HCT116 (cell line): ENCODE data around the gene NRGN. TPM values are rescaled to one million over a fixed set of nuclear protein-coding genes. Genes with fewer than 3 reads are reported as not detected.

Experiments
- ATAC-seq: fragments of 200-7000 bp; cut with Tn5 transposase; 2 replicates; pipeline ENCODE4 v1.9.1; 2020; ENCODE audit warnings: mild to moderate bottlenecking, moderate library complexity
- BruUV-seq: library from RNA; stranded (reverse); fragments of 400-500 nt; replicated peaks from 2 replicates; lab custom pipeline; 2021; lab: Mats Ljungman, UMichigan
- CTCF ChIA-PET: fragments of 300-600 bp; sonication (Branson Sonifier 250); formaldehyde crosslinking; loops from one replicate; lab custom pipeline; 2021; ENCODE audit warnings: antibody characterized with exemption; lab: Charles Lee
- POLR2A ChIA-PET: fragments of 300-600, 350-600 bp; sonication (Branson Sonifier 250); formaldehyde crosslinking; loops from one replicate; lab custom pipeline; 2021; ENCODE audit warnings: antibody characterized with exemption; lab: Charles Lee
- RAD21 ChIA-PET, 2 experiments: fragments of 300-600 bp; sonication (Branson Sonifier 250); formaldehyde crosslinking; loops; one replicate each; lab custom pipeline; 2023; ENCODE audit warnings: low total read pairs in 2 of 2; ENCODE audit not compliant: uncharacterized antibody in 2 of 2, unreplicated experiment in 2 of 2, low non-redundant PET in 1 of 2; lab: Charles Lee
- DNase-seq: peaks from one replicate; pipeline ENCODE4 v3.0.0-alpha.2; 2010; ENCODE audit warnings: low read depth, low spot score
- H2AFZ ChIP-seq: fragments of 200-600 bp; shearing (Covaris generic), sonication (generic); 2 replicates; pipeline ENCODE4 v1.6.1; 2017; ENCODE audit warnings: low read depth, mixed run types, mixed read lengths, antibody characterized with exemption, low read length; ENCODE audit not compliant: poor library complexity, severe bottlenecking
- H3K27ac ChIP-seq: 2 replicates; pipeline ENCODE4 v1.5.1; 2012; ENCODE audit warnings: low read depth, low read length
- H3K27me3 ChIP-seq: fragments of 200-600 bp; sonication (generic); 2 replicates; pipeline ENCODE4 v1.6.1; 2016; ENCODE audit warnings: mixed run types, low read length, mixed read lengths; ENCODE audit not compliant: insufficient read depth
- H3K36me3 ChIP-seq, 2 experiments: fragments of 200-500 bp in 1 of 2; fragments of 200-600 bp in 1 of 2; sonication (Bioruptor generic) in 1 of 2; sonication (generic) in 1 of 2; 2 replicates each; pipeline versions ENCODE4 v1.5.1 to v1.6.1; 2014 to 2016; ENCODE audit warnings: low read length in 2 of 2, inconsistent platforms in 1 of 2, mixed read lengths in 1 of 2, mixed run types in 1 of 2; ENCODE audit not compliant: insufficient read depth in 2 of 2, control insufficient read depth in 1 of 2
- H3K4me1 ChIP-seq, 2 experiments: fragments of 200-600 bp in 1 of 2; sonication (generic) in 1 of 2; 2 replicates each; pipeline versions ENCODE4 v1.5.1 to v1.6.1; 2012 to 2017; ENCODE audit warnings: low read length in 2 of 2, inconsistent platforms in 1 of 2, mild to moderate bottlenecking in 1 of 2, mixed read lengths in 1 of 2, mixed run types in 1 of 2, moderate library complexity in 1 of 2; ENCODE audit not compliant: insufficient read depth in 2 of 2, control insufficient read depth in 1 of 2
- H3K4me2 ChIP-seq: fragments of 200-600 bp; sonication (generic); 2 replicates; pipeline ENCODE4 v1.6.1; 2017; ENCODE audit warnings: mixed run types, low read length, mixed read lengths
- H3K4me3 ChIP-seq, 2 experiments: fragments of 200-600 bp in 1 of 2; sonication (generic) in 1 of 2; replicated peaks in 1 of 2; 2 replicates each; pipeline ENCODE4 v1.5.1; 2011 to 2016; ENCODE audit warnings: low read length in 2 of 2, control low read depth in 1 of 2, low read depth in 1 of 2, mild to moderate bottlenecking in 1 of 2, mixed read lengths in 1 of 2, mixed run types in 1 of 2
- H3K79me2 ChIP-seq: fragments of 200-600 bp; sonication (generic); 2 replicates; pipeline ENCODE4 v1.6.1; 2017; ENCODE audit warnings: mild to moderate bottlenecking, mixed run types, low read length, moderate library complexity, mixed read lengths; ENCODE audit not compliant: insufficient read depth
- H3K9ac ChIP-seq: fragments of 200-600 bp; sonication (generic); 2 replicates; pipeline ENCODE4 v1.6.1; 2016; ENCODE audit warnings: low read length, mixed read lengths
- H3K9me2 ChIP-seq: fragments of 200-600 bp; sonication (generic), shearing (Covaris generic); 2 replicates; pipeline ENCODE4 v1.6.1; 2017; ENCODE audit warnings: mixed run types, mild to moderate bottlenecking, moderate library complexity; ENCODE audit not compliant: insufficient read depth
- H3K9me3 ChIP-seq, 2 experiments: fragments of 200-500 bp in 1 of 2; fragments of 200-600 bp in 1 of 2; sonication (Bioruptor generic) in 1 of 2; sonication (generic) in 1 of 2; 2 replicates each; pipeline ENCODE4 v1.6.1; 2014 to 2017; ENCODE audit warnings: low read length in 2 of 2, mixed read lengths in 2 of 2, inconsistent platforms in 1 of 2, low read depth in 1 of 2, mild to moderate bottlenecking in 1 of 2, mixed run types in 1 of 2, moderate library complexity in 1 of 2; ENCODE audit not compliant: control insufficient read depth in 1 of 2, insufficient read depth in 1 of 2
- H4K20me1 ChIP-seq: fragments of 200-600 bp; sonication (generic), shearing (Covaris generic); 2 replicates; pipeline ENCODE4 v1.6.1; 2017; ENCODE audit warnings: mixed run types, mild to moderate bottlenecking, moderate library complexity; ENCODE audit not compliant: insufficient read depth
- CEBPB ChIP-seq: IDR thresholded peaks from 2 replicates; pipeline ENCODE4 v1.6.1; 2012; ENCODE audit warnings: low read depth
- ELF1 ChIP-seq: IDR thresholded peaks from 2 replicates; pipeline ENCODE4 v1.6.1; 2012; ENCODE audit warnings: low read depth, borderline replicate concordance
- FOSL1 ChIP-seq: IDR thresholded peaks from 2 replicates; pipeline ENCODE4 v1.6.1; 2012; ENCODE audit warnings: low read depth
- intact Hi-C: fragments of 100-400 bp; cut with micrococcal nuclease; formaldehyde crosslinking; loops from 2 replicates; pipeline ENCODE4 v1.10.0; 2022
- total RNA-seq: library from RNA; stranded (reverse); gene quantifications from one replicate; pipeline ENCODE4 v1.2.1, GENCODE V29; 2021; ENCODE audit not compliant: unreplicated experiment

The NRGN gene
- total RNA-seq, 1 experiment from 2014 or later = 33.3 TPM

GRCh38 chr11:124707829-124708228 is 31.9 kb upstream of the NRGN start:
- peak; percentile 15 for DNase-seq
- CTCF ChIA-PET = no interaction called here
- no peaks in the 10 kb centered on the region for H3K79me2 ChIP-seq
- RAD21 ChIA-PET = no interaction called here
- H3K27ac ChIP-seq = no peak overlapping the region
- H4K20me1 ChIP-seq = no peaks in the 10 kb centered on the region
- peak; percentile 55; the same call in 1 of the 2 replicates for ATAC-seq
- no peaks in the 10 kb centered on the region for H3K27me3 ChIP-seq
- H3K4me3 ChIP-seq = peak overlapping the region; percentile 16 to 29; a peak in 3 of 4 replicates
- peak overlapping the region; percentile 40 for H3K4me2 ChIP-seq
- TF ChIP-seq ELF1 = peak; percentile 38
- TF ChIP-seq CEBPB = no peak
- TF ChIP-seq, all 23 proteins: peak for 1
- intact Hi-C loops = no loop called here
- no TSS peak for BruUV-seq
- Histone ChIP-seq H3K9ac (no peak overlapping the region), H2AFZ (no peak overlapping the region), H3K36me3 (no peaks in the 10 kb centered on the region), H3K9me3 (no peaks in the 10 kb centered on the region), H3K4me1 (no peaks in the 10 kb centered on the region; a peak in 1 of 4 replicates), H3K9me2 (no peaks in the 10 kb centered on the region)
- POLR2A ChIA-PET = no interaction called here

- BruUV-seq = no TSS peak
These were observed 27.4 kb upstream of the NRGN start for GRCh38 chr11:124712392-124712791.

More at GRCh38 chr11:124712392-124712791, 27.4 kb upstream of the NRGN start:
- intact Hi-C loops = no loop called here
- Histone ChIP-seq H3K9ac (no peak overlapping the region), H4K20me1 (no peaks in the 10 kb centered on the region), H3K27me3 (peaks cover 18% of the 10 kb centered on the region), H3K79me2 (no peaks in the 10 kb centered on the region), H3K9me3 (no peaks in the 10 kb centered on the region), H2AFZ (no peak overlapping the region), H3K27ac (no peak overlapping the region), H3K9me2 (no peaks in the 10 kb centered on the region), H3K4me2 (no peak overlapping the region), H3K36me3 (no peaks in the 10 kb centered on the region), H3K4me3 (no peak overlapping the region), H3K4me1 (no peaks in the 10 kb centered on the region; a peak in 1 of 4 replicates)
- DNase-seq (no peak), ATAC-seq (no peak)
- ChIA-PET RAD21 (no interaction called here), POLR2A (no interaction called here), CTCF (no interaction called here)
- no peak for TF ChIP-seq FOSL1
